Measurements from ENCODE around the gene CYP4F12.

GRCh38 chr19:15649526-15649925 is 23.4 kb upstream of the CYP4F12 start:
- no peak for TF ChIP-seq CTCF (IDR thresholded peaks at IDR 0.05)
- TF ChIP-seq EZH2 (IDR thresholded peaks at IDR 0.05; ENCODE audit: borderline replicate concordance, insufficient read depth, low read depth, low read length, poor library complexity, severe bottlenecking), result no peak
